ELR (cell line): ENCODE results near the gene AFF1.
"Not testable (repeated sequence)": the region's sequence is repeated elsewhere in the genome, so short reads cannot be mapped to it uniquely, and the experiment has no call there.

Experiments used
- DNase-seq: peaks from one replicate; pipeline ENCODE4 v3.0.0-alpha.2; 2015; ENCODE audit warnings: low read depth

Gene AFF1

GRCh38 chr4:87081826-87082225 is 147.0 kb downstream of the AFF1 start:
- no peak for DNase-seq

GRCh38 chr4:87085732-87086131 is 150.9 kb downstream of the AFF1 start:
- not testable (repeated sequence) for DNase-seq

- DNase-seq: no peak
These were observed 151.5 kb downstream of the AFF1 start for GRCh38 chr4:87086143-87086805.

DNA sequence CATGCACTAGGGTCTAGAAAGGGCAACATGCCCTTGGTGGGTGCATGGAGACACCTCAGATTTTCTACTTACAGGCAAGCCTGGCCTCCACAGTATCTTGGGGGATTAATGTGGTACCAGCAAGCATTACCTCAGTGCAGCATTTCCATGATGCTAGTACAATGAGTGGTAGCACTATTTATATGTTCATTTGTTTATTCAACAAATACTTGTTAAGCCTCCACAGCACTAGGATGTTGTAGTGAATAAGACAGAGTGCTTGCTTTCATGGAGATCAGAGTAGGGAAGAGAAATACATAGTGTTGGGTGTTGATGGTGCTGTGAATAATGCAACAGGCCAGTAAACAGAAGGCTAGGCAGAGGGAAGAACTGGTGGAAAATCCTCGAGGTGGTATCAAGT is 152.2 kb downstream of the AFF1 start:
- DNase-seq: no peak

- DNase-seq: no peak
These were observed 152.6 kb downstream of the AFF1 start for GRCh38 chr4:87087420-87087819.

- DNase-seq: no peak
These were observed 153.4 kb downstream of the AFF1 start for GRCh38 chr4:87088186-87088585.

GRCh38 chr4:87089368-87089767 is 154.6 kb downstream of the AFF1 start:
- no peak for DNase-seq

DNA sequence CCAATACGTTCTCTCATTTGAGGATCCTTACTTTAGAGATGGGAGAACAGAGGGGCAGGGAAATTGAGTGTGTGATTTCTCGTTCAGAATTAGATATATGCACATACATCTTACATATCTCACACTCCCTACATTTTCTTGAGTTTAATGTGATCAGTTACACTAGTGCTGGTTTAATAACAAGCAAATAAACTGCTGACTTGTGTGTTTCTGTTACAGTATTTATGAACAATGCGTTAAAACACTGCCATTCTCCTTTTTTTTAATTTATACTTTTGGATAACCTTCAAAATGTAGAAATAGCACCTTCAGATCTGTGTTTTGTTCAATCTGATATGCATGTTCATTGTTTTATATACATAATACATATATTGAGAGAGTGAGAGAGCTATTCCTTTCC is 155.5 kb downstream of the AFF1 start:
- no peak for DNase-seq

DNA sequence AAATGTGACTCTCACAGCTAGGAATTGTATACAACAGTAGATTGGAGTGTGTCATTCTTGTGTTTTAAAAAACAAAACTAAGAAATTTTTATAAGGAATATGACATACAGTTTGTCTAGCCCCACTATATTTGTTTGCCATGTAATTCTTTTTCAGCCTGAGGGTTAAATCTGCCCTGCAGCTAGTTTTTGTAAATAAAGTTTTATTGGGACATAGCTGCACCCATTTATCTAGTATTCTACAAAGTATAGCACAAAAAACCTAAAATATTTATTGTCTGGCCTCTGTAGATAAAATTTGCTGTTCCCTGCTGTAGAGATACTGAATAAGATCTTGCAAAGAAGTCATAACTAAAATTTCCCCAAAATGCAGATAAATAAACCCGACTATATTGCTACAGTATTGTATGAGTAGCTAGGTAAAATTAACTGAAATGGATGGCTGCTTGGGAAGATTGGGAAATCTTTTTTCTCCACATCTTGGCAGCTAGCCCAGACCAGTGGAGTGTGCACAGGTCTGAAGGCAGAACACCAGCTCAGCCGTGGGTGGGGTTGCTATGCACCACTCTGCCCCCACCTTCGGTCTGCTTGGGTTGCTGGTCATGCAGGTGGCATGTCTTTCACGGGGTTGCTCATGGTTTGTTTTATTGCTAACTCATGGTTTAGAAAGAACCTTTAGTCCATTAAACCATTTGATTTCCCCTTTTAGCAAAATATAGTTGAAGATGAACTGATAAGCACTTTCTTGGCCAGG is 157.8 kb downstream of the AFF1 start:
- DNase-seq: peak; percentile 80

DNA sequence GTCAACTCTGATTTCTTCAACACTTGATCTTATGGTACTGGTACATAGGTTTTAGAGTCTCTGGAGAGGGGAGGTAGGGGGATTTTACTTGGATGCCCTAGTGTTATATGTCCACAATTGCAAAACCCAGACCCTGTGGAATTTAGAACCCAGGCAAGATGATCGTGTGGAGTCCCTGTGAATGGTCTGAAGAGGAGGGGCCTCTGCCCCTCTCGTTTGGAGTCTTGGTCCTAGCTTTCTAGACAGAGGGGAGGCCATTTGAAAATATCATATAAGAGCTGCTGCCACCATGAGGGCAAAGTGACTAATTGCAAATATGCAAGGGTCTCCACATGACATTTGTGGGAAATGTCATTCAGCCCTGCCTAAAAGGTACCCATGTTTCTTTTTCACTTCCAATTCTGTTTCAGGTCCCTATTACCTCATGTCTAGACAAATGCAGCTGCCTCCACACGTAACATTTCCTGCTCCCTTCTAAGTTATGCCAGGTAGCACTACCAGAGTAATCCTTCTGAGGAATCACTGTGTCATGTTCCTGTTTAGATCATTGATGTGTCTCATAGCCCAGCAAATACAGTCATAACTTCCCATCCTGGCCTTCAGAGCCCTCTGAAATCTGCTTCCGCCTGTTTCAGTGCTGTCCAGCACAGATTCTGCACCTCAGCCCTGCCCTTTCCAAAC is 158.8 kb downstream of the AFF1 start:
- DNase-seq: peak; percentile 76

GRCh38 chr4:87097075-87097474 is 162.3 kb downstream of the AFF1 start:
- DNase-seq: no peak

GRCh38 chr4:87100168-87100567 is 165.4 kb downstream of the AFF1 start:
- no peak for DNase-seq

- no peak for DNase-seq
These were observed 166.9 kb downstream of the AFF1 start for GRCh38 chr4:87101543-87102199.

DNA sequence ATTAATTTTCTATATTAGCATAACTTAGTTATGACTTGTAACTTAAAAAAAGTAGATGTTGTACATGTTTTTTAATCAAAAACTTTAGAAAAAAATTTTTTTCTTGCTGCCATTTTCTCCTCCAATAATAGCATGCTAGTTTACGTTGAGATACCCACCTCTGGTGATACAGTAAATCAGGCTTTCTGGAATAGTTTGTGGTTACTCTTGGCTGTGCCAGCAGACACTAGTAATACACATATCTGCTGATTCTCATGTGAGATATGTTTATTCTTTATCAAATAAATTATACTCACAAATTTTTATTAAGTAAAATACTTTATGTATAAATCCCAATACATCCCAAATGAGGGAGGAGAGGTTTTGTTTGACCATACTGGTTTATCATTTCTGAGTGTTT is 168.3 kb downstream of the AFF1 start:
- no peak for DNase-seq

DNA sequence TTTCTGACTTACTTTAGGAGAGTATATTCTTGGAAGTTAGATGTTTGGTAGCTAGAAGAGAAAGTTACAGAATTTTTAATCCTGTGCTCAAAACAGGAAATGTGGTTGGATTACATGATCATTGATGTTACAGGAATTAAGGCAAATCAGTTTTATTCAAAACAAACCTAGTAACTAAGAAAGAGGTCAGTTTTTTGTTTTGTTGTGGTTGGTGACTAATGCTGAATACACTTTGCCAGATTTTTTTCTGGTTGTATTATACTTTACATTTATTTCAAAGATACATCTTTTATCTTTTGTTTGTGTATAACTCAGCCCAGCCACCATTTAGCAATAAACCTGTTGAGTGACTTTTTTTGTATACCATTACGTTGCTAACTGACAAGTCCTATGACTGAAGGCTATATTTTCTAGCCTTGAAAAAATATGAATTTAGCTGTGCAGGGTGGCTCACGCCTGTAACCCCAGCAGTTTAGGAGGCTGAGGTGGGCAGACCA is 168.9 kb downstream of the AFF1 start:
- DNase-seq: peak; percentile 84

GRCh38 chr4:87105101-87105845 is 170.5 kb downstream of the AFF1 start:
- DNase-seq: no peak

DNA sequence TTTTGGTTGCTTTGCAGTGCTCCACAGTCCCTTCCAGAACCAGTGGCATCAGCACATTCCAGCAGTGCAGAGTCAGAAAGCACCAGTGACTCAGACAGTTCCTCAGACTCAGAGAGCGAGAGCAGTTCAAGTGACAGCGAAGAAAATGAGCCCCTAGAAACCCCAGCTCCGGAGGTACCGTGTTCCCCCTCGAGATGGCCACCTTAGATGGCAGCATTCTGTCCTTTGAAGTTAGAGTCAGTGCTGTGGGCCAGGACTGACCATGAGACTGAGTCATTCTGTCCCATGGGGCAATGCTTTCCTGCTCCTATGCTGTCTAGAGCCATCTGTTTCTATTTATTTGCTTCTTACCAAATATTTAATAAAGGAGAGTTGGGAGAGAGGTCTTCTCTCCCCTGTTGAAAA is 173.3 kb downstream of the AFF1 start:
- DNase-seq: peak; percentile 90

DNA sequence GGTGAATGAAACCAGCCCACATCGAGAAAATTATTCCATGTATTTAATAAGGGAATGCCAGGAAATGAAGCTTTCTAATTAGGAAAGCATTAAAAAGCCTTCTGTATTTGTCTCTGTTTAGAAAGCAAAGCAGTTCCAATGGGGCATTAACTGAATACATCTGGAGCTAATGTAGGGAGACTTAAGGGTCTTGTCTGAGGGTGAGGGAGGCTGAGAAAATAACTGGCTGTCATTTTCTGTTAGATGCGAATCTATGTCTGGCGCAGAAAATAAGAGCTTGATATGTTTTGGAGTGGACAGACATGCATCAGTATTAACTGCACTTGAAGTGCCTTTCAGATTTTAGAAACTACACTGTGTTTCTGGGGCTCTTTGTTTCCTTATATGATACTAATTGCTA is 174.3 kb downstream of the AFF1 start:
- no peak for DNase-seq

DNA sequence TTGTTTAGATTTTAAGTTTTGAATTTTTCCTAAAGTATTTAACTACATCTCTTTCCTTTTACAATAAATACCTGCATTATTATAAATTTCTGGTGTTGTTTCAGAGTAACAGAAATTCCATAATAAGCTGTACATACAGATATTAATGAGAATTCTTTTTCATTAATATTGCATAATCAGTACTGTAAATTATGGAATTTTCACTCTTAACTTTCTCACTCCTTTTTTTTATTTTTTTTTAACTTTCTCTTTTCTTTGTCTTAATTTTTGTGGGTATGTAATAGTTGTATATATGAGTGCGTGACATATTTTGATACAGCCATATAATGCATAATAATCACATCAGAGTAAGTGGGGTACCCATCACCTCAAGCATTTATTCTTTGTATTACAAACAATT is 175.1 kb downstream of the AFF1 start:
- no peak for DNase-seq

DNA sequence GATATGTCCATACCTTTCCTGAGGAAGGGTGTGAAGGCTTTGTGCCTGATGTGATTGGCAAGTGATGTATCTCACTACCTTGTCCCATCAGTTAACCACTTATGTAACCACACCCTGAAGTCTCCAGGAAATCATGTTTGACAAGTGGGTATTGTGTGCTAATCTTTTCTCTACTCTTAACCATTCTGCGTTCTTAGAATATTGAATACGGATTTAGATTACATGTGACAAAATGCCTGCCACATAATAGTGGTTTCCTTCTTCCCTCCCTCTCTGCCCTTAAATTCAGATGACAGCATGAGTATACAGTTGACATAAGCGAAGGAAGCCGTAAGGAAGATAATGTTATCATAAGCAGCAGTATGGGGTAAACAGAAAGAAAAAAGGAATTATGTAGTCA is 177.3 kb downstream of the AFF1 start:
- no peak for DNase-seq

DNA sequence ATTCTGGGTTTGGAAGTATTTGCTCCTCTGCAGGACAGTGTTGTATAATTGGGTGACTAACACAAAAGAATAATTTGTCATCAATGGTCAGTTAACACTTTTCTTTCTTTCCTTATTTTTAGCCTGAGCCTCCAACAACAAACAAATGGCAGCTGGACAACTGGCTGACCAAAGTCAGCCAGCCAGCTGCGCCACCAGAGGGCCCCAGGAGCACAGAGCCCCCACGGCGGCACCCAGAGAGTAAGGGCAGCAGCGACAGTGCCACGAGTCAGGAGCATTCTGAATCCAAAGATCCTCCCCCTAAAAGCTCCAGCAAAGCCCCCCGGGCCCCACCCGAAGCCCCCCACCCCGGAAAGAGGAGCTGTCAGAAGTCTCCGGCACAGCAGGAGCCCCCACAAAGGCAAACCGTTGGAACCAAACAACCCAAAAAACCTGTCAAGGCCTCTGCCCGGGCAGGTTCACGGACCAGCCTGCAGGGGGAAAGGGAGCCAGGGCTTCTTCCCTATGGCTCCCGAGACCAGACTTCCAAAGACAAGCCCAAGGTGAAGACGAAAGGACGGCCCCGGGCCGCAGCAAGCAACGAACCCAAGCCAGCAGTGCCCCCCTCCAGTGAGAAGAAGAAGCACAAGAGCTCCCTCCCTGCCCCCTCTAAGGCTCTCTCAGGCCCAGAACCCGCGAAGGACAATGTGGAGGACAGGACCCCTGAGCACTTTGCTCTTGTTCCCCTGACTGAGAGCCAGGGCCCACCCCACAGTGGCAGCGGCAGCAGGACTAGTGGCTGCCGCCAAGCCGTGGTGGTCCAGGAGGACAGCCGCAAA is 179.6 kb downstream of the AFF1 start:
- no peak for DNase-seq
